8988T (cell line): ENCODE measurements around the gene AFMID.

Experiments
- DNase-seq: peaks from one replicate; pipeline ENCODE4 v3.0.0; 2011

AFMID gene

DNA sequence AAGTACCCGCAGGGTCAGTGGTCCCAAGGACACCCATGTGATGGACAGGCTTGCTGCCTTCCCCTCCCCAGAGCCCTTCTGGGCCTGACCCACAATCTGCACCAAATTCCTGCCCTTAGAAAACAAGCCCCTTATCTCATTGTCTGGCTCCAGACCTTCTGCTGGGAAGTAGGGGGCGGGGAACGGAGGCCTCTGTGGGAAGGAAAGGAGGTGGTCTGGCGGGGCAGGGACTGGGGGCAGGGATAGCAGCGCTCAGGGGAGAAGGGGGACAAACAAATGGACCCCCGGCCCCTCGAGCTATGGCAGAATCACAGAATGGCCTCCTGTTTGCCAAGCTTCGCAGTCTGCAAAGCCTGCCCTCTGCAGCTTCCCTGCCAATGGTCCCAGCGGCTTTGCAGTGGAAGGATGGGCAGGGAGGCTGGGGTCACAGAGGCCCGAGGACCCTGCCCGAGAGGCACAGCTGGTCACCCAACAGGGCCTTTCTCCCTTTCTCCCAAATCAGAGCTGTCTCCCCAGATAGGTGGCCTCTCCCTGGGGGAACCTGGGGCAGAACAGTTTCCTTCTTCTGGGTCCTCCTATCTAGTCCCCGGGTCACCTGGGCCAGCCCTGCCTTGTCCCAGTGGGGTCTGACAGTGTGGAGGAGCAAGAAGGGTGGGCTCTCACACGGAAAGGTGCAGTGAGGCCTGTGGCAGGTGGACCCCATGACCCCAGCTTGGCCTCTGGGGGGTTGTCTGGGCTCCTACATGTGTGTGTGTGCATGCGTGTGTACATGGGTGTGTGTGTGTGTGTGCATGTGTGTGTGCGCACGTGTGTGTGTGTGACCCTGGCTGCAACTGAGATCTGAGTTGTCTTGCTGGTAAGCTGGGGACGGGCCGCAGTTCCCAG, 69.8 kb downstream of the AFMID start:
- DNase-seq = no peak
